NB4 (cell line): Measurements from ENCODE around the gene PTPRG.

Source experiments
- DNase-seq: peaks from one replicate; pipeline ENCODE4 v3.0.0; 2010; ENCODE audit warnings: low read depth
- H3K4me3 ChIP-seq: one replicate; pipeline ENCODE4 v1.5.1; 2011; ENCODE audit warnings: mild to moderate bottlenecking, low read depth, low read length, moderate library complexity
- MYC ChIP-seq: IDR thresholded peaks from 2 replicates; pipeline ENCODE4 v1.6.1; 2011; ENCODE audit warnings: low read depth, low read length
- POLR2A ChIP-seq: IDR thresholded peaks from 2 replicates; pipeline ENCODE4 v1.6.1; 2011; ENCODE audit warnings: mild to moderate bottlenecking; ENCODE audit not compliant: insufficient read length; ENCODE audit errors: extremely low read depth
- TF ChIP-seq, protein P1 (sequence below): IDR thresholded peaks from 2 replicates; pipeline ENCODE4 v1.6.1; 2011; ENCODE audit warnings: low read depth, low read length
- TF ChIP-seq, protein P2 (sequence below): IDR thresholded peaks from one replicate; pipeline ENCODE4 v1.5.1; 2012; ENCODE audit warnings: low read depth, low read length

PTPRG gene

DNA sequence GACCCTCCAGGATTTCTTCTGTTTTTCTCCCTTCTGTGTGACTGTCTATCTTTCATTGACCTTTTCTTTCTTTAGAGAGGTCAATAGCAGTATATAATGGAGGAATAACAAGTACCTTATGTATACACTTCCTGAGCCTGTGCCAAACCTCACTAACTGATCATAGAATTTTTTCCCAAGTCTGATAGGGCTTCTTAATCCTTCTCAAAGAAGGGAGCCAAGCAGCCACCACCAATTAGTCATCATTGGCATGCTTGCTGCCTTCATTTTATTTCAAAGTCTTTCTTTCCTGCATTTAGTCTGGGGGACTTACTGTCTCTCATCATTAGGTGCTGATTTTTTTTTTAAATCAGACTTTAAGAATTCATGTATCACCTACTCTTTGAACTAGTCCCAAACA lies 485.0 kb downstream of the PTPRG start:
- TF ChIP-seq, protein P1, sequence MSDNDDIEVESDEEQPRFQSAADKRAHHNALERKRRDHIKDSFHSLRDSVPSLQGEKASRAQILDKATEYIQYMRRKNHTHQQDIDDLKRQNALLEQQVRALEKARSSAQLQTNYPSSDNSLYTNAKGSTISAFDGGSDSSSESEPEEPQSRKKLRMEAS: no peak
- no peak for TF ChIP-seq POLR2A
- TF ChIP-seq, protein P2, sequence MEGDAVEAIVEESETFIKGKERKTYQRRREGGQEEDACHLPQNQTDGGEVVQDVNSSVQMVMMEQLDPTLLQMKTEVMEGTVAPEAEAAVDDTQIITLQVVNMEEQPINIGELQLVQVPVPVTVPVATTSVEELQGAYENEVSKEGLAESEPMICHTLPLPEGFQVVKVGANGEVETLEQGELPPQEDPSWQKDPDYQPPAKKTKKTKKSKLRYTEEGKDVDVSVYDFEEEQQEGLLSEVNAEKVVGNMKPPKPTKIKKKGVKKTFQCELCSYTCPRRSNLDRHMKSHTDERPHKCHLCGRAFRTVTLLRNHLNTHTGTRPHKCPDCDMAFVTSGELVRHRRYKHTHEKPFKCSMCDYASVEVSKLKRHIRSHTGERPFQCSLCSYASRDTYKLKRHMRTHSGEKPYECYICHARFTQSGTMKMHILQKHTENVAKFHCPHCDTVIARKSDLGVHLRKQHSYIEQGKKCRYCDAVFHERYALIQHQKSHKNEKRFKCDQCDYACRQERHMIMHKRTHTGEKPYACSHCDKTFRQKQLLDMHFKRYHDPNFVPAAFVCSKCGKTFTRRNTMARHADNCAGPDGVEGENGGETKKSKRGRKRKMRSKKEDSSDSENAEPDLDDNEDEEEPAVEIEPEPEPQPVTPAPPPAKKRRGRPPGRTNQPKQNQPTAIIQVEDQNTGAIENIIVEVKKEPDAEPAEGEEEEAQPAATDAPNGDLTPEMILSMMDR: no peak
- no peak for TF ChIP-seq MYC
- DNase-seq: no peak
- H3K4me3 ChIP-seq: no peak overlapping the region

DNA sequence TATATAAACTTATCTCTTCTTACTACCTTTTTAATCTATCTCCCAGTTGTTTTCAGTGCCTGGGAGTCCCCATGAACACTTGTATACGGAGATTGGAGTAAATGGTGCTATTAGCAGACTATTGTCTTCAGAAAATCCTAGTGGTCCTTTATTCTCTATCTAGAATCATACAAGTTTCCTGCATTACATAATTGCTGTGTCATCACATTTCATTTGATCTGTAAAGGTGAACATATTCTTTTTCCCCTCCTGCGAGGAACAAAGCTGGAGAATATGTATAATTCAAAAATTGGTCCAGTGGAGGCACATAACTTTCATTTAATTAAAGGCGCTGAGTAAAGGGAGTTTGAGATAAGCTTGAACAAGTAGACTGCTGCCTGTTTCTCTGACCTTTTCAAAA lies 487.2 kb downstream of the PTPRG start:
- TF ChIP-seq, protein P2: no peak
- TF ChIP-seq MYC (no peak), POLR2A (no peak)
- TF ChIP-seq, protein P1: no peak
- H3K4me3 ChIP-seq: no peak overlapping the region
- DNase-seq: no peak

DNA sequence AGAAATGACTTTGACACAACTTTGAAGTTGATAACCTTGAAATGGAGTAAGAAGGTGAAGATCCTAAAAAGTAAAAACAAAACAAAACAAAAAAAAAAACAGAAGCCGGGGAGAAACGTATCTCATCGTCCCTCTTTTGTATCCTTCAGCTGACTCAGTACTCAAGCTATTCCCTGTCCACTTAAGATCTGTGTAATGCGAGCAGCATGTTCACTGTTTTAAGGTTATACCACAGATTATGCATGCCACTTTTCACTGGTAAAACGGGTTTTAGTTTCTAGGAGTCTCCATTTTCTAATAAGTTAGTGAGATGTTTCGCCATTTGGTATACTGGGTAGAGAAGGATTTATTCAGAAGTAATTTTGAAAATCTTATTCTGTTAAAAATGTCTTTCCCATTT lies 487.7 kb downstream of the PTPRG start:
- no peak for DNase-seq
- no peak overlapping the region for H3K4me3 ChIP-seq
- TF ChIP-seq, protein P2: no peak
- TF ChIP-seq POLR2A (no peak), MYC (no peak)
- TF ChIP-seq, protein P1: no peak

DNA sequence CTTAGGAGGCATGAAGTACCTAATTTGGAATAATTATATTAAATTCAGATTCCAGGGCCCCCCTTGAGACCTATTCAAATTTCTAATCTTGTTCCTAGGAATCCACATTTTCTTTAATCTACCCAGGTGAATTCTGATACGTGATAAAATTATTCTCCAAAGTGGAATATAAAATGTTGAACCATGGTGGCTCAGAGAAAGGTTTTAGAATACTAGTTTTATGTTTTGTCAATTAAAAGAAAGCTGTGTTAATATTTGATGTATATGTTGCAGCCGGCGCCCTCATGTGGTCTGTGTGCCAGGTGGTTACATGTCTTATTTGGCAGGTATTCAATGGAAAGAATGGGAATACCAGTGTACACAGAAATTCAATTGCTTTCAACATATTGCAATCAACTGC lies 490.1 kb downstream of the PTPRG start:
- no peak overlapping the region for H3K4me3 ChIP-seq
- TF ChIP-seq MYC: no peak
- TF ChIP-seq, protein P2: no peak
- TF ChIP-seq POLR2A: no peak
- TF ChIP-seq, protein P1: no peak
- peak; percentile 4 for DNase-seq

DNA sequence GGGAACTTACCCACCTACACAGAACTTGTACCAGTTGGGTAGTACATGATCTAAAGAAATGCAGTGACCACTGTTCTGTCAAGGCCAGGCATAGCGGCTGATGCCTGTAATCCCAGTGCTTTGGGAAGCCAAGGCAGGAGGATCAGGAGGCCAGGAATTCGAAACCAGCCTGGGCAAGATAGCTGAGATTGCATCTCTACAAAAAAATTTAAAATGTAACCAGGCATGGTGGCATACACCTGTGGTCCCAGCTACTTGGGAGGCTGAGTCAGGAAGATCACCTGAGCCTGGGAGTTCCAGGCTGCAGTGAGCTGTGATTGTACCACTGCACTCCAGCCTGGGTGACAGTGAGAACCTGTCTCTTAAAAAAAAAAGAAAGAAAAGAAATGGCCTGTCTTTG lies 491.0 kb downstream of the PTPRG start:
- H3K4me3 ChIP-seq: no peak overlapping the region
- TF ChIP-seq, protein P2: no peak
- no peak for TF ChIP-seq MYC
- TF ChIP-seq, protein P1: no peak
- TF ChIP-seq POLR2A: no peak
- DNase-seq: no peak

DNA sequence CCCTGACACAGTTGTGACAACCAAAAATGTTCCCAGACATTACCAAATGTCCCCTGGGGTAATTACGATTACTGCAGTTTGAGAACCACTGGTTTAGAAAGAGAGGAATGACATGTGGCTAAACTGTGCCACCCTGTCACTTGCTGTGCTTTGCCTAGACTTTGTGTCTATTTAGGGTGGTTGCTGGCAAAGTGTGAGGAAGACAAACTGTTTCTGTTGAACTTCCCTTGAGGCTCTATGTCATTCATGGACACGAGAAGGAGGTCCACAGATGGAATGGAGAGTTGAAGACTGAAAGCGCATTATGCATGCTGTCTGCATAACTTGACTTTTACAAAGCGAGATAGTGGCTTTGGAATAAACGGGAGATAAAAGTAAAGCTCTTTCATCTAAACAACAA lies 495.3 kb downstream of the PTPRG start:
- TF ChIP-seq, protein P1: no peak
- TF ChIP-seq MYC (no peak), POLR2A (no peak)
- TF ChIP-seq, protein P2: no peak
- H3K4me3 ChIP-seq: no peak overlapping the region
- no peak for DNase-seq
